IPS-20b (cell line): ENCODE data around the gene NBPF11.
"Not testable (repeated sequence)": the region's sequence is repeated elsewhere in the genome, so short reads cannot be mapped to it uniquely, and the experiment has no call there.

Experiments
- H3K27ac ChIP-seq: one replicate; pipeline ENCODE4 v1.5.1; 2013; ENCODE audit warnings: low read length
- H3K27me3 ChIP-seq: 2 replicates; pipeline ENCODE4 v1.6.1; 2013; ENCODE audit warnings: mild to moderate bottlenecking, low read length, inconsistent platforms; ENCODE audit not compliant: insufficient read depth
- H3K36me3 ChIP-seq: 2 replicates; pipeline ENCODE4 v1.6.1; 2013; ENCODE audit warnings: low read depth, mild to moderate bottlenecking, inconsistent platforms, low read length, moderate library complexity; ENCODE audit not compliant: insufficient read depth
- H3K4me1 ChIP-seq: 2 replicates; pipeline ENCODE4 v1.6.1; 2013; ENCODE audit warnings: mild to moderate bottlenecking, control low read depth, inconsistent platforms, low read length, moderate library complexity; ENCODE audit not compliant: insufficient read depth
- H3K4me3 ChIP-seq: 2 replicates; pipeline ENCODE4 v1.5.1; 2013; ENCODE audit warnings: mild to moderate bottlenecking, low read length, inconsistent platforms
- H3K9ac ChIP-seq: 2 replicates; pipeline ENCODE4 v1.6.1; 2013; ENCODE audit warnings: low read depth, mild to moderate bottlenecking, inconsistent platforms, low read length, moderate library complexity
- H3K9me3 ChIP-seq: 2 replicates; pipeline ENCODE4 v1.6.1; 2013; ENCODE audit warnings: mild to moderate bottlenecking, low read depth, low read length, inconsistent platforms; ENCODE audit not compliant: insufficient read depth

NBPF11 gene

GRCh38 chr1:148146191-148146997 lies 5.7 kb downstream of the NBPF11 start:
- not testable (repeated sequence) for H3K9me3 ChIP-seq, H3K27me3 ChIP-seq, H3K36me3 ChIP-seq, H3K4me3 ChIP-seq, H3K27ac ChIP-seq, H3K9ac ChIP-seq, H3K4me1 ChIP-seq

GRCh38 chr1:148143223-148143622 lies 8.9 kb downstream of the NBPF11 start:
- H3K27me3 ChIP-seq, H3K36me3 ChIP-seq, H3K27ac ChIP-seq, H3K4me1 ChIP-seq, H3K9ac ChIP-seq, H3K9me3 ChIP-seq, H3K4me3 ChIP-seq: not testable (repeated sequence)

GRCh38 chr1:148141936-148142335 lies 10.1 kb downstream of the NBPF11 start:
- H3K27me3 ChIP-seq, H3K27ac ChIP-seq, H3K4me3 ChIP-seq, H3K9me3 ChIP-seq, H3K9ac ChIP-seq, H3K4me1 ChIP-seq, H3K36me3 ChIP-seq: not testable (repeated sequence)

DNA sequence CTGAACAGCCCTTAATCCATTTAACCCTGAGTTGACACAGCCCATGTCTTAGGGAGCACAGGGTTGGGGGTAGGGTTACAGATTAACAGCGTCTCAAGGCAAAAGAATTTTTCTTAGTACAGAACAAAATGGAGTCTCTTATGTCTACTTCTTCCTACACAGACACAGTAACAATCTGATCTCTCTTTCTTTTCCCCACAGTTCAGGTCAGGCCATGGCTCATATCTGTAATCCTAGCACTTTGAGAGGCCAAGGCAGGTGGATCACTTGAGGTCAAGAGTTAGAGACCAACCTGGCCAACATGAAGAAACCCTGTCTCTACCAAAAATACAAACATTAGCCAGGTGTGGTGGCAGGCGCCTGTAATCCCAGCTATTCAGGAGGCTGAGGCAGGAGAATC lies 13.5 kb downstream of the NBPF11 start:
- not testable (repeated sequence) for H3K4me1 ChIP-seq, H3K27me3 ChIP-seq, H3K36me3 ChIP-seq, H3K9me3 ChIP-seq, H3K4me3 ChIP-seq, H3K9ac ChIP-seq, H3K27ac ChIP-seq

- not testable (repeated sequence) for H3K9ac ChIP-seq, H3K4me3 ChIP-seq, H3K4me1 ChIP-seq, H3K27ac ChIP-seq, H3K36me3 ChIP-seq, H3K27me3 ChIP-seq, H3K9me3 ChIP-seq
These were observed 29.7 kb downstream of the NBPF11 start for GRCh38 chr1:148122341-148122740.

DNA sequence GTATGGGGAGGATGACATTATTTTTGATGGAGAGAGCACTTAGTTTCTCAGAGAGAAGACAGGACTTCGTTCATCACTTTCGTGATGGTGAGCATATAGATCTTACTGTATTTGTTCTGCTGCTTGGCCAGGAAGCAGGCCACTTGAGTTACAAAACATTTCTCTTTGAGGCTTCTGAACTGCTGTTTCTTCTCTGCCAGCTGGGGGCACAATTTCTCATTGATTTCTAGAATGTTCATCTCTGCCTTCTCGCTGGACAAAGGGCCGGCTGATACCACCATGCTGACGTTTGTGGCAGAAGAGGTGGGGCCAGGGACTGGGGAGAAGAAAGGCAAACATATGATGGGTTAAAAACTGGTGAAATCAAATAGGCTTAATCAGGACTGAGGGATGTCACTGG lies 31.7 kb downstream of the NBPF11 start:
- H3K4me1 ChIP-seq, H3K9me3 ChIP-seq: not testable (repeated sequence)

GRCh38 chr1:148095732-148096131 lies 56.3 kb downstream of the NBPF11 start:
- H3K4me3 ChIP-seq, H3K9ac ChIP-seq, H3K36me3 ChIP-seq, H3K9me3 ChIP-seq, H3K27ac ChIP-seq, H3K4me1 ChIP-seq, H3K27me3 ChIP-seq: not testable (repeated sequence)

More for the DNA sequence above, 31.7 kb downstream of the NBPF11 start:
- H3K36me3 ChIP-seq, H3K4me3 ChIP-seq, H3K27ac ChIP-seq, H3K9ac ChIP-seq, H3K27me3 ChIP-seq: not testable (repeated sequence)

DNA sequence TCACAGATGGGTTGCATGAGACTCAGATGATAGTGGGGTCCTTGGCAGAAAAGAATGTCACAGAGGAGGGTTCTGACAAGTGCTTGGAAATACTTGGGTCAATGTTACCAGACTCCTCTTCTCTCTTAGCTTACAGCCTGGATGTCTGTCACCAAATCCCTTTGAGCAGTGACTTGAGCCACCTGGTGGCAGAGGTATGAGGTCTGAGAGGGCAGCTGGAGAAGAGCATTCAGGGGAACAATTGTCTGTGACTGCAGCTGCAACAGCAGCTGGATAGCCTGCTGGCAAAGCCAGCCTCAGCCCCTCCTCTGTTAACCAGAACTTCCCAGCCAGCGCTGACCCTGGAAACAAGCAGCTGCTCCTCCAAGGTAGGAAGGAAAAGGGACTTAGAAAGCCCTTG lies 65.9 kb downstream of the NBPF11 start:
- not testable (repeated sequence) for H3K36me3 ChIP-seq, H3K9me3 ChIP-seq, H3K9ac ChIP-seq, H3K4me1 ChIP-seq, H3K27ac ChIP-seq, H3K4me3 ChIP-seq, H3K27me3 ChIP-seq

DNA sequence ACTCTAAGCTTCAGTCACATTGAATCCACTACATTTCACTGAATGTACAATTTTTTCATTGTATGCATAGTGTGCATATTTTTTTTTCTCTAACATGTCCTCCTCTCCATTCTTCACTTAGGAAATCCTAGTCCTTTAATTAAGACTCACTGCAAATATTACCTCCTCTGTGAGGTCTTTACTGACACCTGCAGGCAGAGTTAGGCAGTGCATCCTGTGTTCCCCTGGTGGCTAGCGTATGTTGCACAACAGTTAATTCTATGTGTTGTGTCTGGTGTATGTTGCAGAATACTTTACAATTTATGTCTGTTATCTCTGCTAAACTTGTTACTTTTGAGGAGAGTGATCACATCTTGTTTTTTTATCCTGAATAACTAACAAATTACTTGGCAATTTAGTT lies 70.9 kb downstream of the NBPF11 start:
- not testable (repeated sequence) for H3K36me3 ChIP-seq, H3K9me3 ChIP-seq

DNA sequence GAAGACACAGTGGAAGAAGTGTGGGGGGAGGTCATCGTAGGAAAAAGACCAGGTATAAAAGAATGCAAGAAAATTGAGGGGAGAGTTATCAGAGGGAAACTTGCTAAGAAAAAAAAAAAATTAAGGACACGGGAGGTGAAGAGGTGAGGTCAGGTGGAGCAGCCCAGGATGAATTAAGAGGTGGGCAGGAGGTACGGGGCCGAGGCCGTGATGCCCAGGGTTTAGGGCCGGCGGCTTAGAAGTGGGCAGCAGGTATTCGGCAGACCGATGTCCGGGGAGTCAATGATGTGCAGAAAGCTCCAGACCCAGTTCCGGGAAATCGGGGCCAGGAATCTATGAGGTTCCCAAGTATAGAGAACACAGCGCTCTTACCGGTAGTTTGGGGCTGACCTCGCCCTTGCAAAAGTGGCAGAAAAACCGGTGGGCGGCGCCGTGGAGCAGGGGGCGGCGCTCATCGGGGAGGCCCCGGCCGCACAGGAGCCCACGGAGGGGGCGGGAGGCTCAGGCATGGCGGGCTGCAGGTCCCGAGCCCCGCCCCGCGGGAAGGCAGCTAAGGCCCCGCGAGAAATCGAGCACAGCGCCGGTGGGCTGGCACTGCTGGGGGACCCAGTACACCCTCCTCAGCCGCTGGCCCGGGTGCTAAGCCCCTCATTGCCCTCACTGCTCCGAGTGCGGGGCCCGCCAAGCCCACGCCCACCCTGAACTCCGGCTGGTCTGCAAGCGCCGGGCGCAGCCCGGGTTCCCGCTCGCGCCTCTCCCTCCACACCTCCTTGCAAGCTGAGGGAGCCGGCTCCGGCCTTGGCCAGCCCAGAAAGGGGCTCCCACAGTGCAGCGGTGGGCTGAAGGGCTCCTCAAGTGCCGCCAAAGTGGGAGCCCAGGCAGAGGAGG lies 73.2 kb downstream of the NBPF11 start:
- not testable (repeated sequence) for H3K27ac ChIP-seq, H3K36me3 ChIP-seq, H3K4me1 ChIP-seq, H3K9ac ChIP-seq, H3K4me3 ChIP-seq, H3K9me3 ChIP-seq, H3K27me3 ChIP-seq

More for the DNA sequence above, 70.9 kb downstream of the NBPF11 start:
- H3K27me3 ChIP-seq, H3K27ac ChIP-seq, H3K4me1 ChIP-seq, H3K4me3 ChIP-seq, H3K9ac ChIP-seq: not testable (repeated sequence)

DNA sequence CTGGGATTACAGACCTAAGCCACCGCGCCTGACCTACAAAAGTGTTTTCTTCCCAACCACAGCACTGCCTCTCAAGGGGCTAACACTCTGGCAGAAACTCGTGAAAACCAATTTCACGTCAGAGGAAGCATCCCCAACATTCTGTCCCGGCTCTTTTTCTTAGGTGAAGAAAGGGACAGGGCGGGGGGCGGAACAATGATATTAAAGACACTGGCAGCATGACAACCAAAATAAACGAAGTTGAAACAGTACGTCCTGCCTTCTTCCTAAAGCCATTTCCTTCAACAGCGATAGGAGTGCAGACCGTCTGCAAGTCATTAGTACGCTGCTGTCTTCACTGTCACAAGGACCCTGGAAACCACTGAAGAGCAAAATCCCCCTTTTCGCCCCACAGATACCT lies 74.0 kb downstream of the NBPF11 start:
- H3K27me3 ChIP-seq, H3K9ac ChIP-seq, H3K27ac ChIP-seq, H3K4me1 ChIP-seq, H3K9me3 ChIP-seq, H3K4me3 ChIP-seq, H3K36me3 ChIP-seq: not testable (repeated sequence)

GRCh38 chr1:148077458-148077857 lies 74.6 kb downstream of the NBPF11 start:
- H3K36me3 ChIP-seq, H3K9ac ChIP-seq, H3K4me1 ChIP-seq, H3K27me3 ChIP-seq, H3K9me3 ChIP-seq, H3K27ac ChIP-seq, H3K4me3 ChIP-seq: not testable (repeated sequence)
